Parathyroid adenoma (tissue), 2 donors: ENCODE measurements around the gene COX6B2.

Experiments
- H2AFZ ChIP-seq: fragments of 300-600 bp; sonication (generic); one replicate; pipeline ENCODE4 v1.7.0; 2017; ENCODE audit warnings: antibody characterized with exemption, mild to moderate bottlenecking
- H3K27ac ChIP-seq: fragments of 300-600 bp; sonication (generic); one replicate; pipeline ENCODE4 v1.7.0; 2017
- H3K27me3 ChIP-seq: fragments of 300-600 bp; sonication (generic); one replicate; pipeline ENCODE4 v1.7.0; 2017; ENCODE audit warnings: low read length; ENCODE audit not compliant: control insufficient read depth, insufficient read depth
- H3K36me3 ChIP-seq: fragments of 300-600 bp; sonication (generic); one replicate; pipeline ENCODE4 v1.7.0; 2017; ENCODE audit warnings: low read length; ENCODE audit not compliant: control insufficient read depth, insufficient read depth
- H3K4me1 ChIP-seq: fragments of 300-600 bp; sonication (generic); one replicate; pipeline ENCODE4 v1.7.0; 2017; ENCODE audit warnings: control low read depth
- H3K4me2 ChIP-seq: fragments of 300-600 bp; sonication (generic); one replicate; pipeline ENCODE4 v1.7.0; 2017; ENCODE audit warnings: low read length
- H3K4me3 ChIP-seq: fragments of 300-600 bp; sonication (generic); one replicate; pipeline ENCODE4 v1.7.0; 2017; ENCODE audit warnings: low read depth, low read length
- H3K79me2 ChIP-seq: fragments of 300-600 bp; sonication (generic); one replicate; pipeline ENCODE4 v1.7.0; 2017; ENCODE audit warnings: control low read depth
- H3K9ac ChIP-seq: fragments of 300-600 bp; sonication (generic); one replicate; pipeline ENCODE4 v1.7.0; 2017; ENCODE audit warnings: mild to moderate bottlenecking
- H3K9me3 ChIP-seq: fragments of 300-600 bp; sonication (generic); one replicate; pipeline ENCODE4 v1.7.0; 2017; ENCODE audit warnings: low read length; ENCODE audit not compliant: control insufficient read depth
- TF ChIP-seq, protein P1 (sequence below): fragments of 300-600 bp; sonication (generic); IDR thresholded peaks from one replicate; pipeline ENCODE4 v1.7.0; 2017; ENCODE audit warnings: antibody characterized with exemption, mild to moderate bottlenecking
- donor health status: primary hyperparathyroidism.

The COX6B2 gene

DNA sequence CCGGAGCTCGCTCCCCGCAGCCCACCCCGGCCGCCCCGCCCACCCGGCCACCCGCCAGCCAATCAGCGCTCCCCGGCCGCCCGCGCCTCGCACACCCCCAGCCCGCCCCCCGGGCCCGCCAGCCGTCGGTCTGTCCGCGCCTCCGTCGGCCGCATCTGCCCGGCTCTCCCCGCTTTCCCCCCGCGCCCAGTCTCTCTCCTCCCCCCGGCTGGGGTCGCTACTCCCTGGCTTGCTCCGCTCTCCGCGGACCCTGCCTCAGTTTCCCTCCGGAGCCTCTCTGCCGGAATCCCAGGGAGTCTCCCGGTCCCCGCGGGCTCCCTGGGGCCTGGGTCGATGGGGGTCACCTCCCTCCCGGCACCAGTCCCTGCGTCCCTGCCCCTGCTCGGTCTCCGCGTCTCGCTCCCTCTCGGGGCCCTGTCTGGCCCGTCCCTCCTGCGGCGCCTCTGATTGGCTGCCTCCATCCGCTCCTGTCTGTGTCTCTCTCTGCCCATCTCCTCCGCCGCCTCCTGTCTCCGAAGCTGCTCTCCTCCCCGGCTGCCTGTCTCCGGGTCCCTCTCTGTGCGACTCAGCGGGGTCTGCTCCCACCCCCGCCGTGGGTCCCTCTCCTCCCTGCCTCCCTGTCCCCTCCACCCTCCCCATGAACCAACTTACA, 15.3 kb upstream of the COX6B2 start:
- Histone ChIP-seq H3K4me3 (peak overlapping the region; percentile 11), H3K27ac (no peak overlapping the region), H3K36me3 (no peaks in the 10 kb centered on the region), H3K4me1 (no peaks in the 10 kb centered on the region), H3K27me3 (peaks cover 10% of the 10 kb centered on the region), H3K9me3 (no peaks in the 10 kb centered on the region), H3K79me2 (no peaks in the 10 kb centered on the region), H3K9ac (no peak overlapping the region), H3K4me2 (peak overlapping the region; percentile 47), H2AFZ (no peak overlapping the region)
- TF ChIP-seq, protein P1, sequence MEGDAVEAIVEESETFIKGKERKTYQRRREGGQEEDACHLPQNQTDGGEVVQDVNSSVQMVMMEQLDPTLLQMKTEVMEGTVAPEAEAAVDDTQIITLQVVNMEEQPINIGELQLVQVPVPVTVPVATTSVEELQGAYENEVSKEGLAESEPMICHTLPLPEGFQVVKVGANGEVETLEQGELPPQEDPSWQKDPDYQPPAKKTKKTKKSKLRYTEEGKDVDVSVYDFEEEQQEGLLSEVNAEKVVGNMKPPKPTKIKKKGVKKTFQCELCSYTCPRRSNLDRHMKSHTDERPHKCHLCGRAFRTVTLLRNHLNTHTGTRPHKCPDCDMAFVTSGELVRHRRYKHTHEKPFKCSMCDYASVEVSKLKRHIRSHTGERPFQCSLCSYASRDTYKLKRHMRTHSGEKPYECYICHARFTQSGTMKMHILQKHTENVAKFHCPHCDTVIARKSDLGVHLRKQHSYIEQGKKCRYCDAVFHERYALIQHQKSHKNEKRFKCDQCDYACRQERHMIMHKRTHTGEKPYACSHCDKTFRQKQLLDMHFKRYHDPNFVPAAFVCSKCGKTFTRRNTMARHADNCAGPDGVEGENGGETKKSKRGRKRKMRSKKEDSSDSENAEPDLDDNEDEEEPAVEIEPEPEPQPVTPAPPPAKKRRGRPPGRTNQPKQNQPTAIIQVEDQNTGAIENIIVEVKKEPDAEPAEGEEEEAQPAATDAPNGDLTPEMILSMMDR = no peak

DNA sequence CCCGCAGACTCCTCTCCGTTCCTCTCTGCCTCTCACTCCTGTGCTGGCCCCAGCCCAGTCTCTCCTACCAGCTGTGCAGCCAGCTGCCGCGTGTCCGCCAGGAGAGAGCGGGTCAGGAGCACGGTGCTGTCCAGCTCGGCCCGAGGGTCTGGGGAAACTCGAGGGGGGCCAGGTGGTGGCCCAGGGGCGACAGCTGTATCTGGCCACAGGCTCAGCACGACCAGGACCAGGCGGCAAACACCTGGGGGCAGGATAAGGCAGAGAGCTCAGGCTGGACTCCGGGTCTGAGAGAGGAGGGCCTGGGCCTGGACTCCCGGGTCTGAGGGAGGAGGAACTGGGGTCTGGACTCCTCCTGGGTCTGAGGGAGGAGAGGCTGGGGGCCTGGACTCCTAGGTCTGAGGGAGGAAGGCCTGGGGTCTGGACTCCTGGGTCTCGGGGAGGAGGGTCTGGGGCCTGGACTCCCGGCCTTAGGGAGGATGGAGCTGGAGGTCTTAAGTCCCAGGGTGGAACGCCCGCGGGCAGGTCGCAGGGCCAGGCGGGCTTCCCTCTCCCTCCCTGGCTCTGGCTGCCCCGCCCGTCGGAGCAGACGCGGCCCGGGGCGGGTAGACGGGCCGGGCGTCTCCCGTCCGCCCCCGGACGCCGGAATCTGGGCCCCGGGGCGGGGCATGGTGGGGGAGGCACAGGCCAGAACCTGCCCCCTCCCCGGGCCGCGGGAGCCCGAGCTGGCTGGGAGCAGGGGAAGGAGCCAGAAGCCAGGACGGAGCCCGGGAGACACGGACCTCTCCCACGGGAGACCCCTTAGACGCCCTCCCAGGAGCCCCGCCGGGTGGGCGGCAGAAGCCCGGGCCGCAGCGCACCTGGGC, 14.4 kb upstream of the COX6B2 start:
- Histone ChIP-seq H3K4me3 (no peak overlapping the region), H3K9me3 (no peaks in the 10 kb centered on the region), H3K9ac (no peak overlapping the region), H3K27me3 (peaks cover 10% of the 10 kb centered on the region), H3K4me1 (no peaks in the 10 kb centered on the region), H2AFZ (peak overlapping the region; percentile 50), H3K4me2 (no peak overlapping the region), H3K79me2 (no peaks in the 10 kb centered on the region), H3K36me3 (no peaks in the 10 kb centered on the region), H3K27ac (no peak overlapping the region)
- TF ChIP-seq, protein P1 = no peak

DNA sequence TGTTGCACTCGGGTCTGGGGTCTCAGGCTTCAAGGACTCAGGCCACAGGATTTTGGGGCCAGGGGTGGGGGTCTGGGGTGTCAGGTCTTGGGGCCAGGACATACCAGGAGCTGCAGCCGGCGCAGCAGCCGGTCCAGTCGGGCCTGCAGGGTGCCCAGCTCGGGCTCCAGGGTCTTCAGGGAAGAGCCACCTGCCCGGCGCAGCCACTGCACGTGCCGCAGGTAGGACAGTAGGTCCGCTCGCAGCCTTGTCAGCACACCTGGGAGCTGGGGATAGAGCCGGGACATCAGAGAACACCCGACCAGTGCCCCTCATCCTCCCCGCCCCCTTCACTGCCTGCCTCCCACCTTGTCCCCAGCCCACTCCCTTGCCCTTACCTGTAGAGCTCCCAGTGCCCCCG, 13.6 kb upstream of the COX6B2 start:
- Histone ChIP-seq H3K4me2 (no peak overlapping the region), H3K27me3 (peaks cover 10% of the 10 kb centered on the region), H3K79me2 (no peaks in the 10 kb centered on the region), H3K4me1 (no peaks in the 10 kb centered on the region), H3K4me3 (no peak overlapping the region), H3K27ac (no peak overlapping the region), H3K9ac (no peak overlapping the region), H3K9me3 (no peaks in the 10 kb centered on the region), H3K36me3 (no peaks in the 10 kb centered on the region), H2AFZ (no peak overlapping the region)
- TF ChIP-seq, protein P1 = no peak

DNA sequence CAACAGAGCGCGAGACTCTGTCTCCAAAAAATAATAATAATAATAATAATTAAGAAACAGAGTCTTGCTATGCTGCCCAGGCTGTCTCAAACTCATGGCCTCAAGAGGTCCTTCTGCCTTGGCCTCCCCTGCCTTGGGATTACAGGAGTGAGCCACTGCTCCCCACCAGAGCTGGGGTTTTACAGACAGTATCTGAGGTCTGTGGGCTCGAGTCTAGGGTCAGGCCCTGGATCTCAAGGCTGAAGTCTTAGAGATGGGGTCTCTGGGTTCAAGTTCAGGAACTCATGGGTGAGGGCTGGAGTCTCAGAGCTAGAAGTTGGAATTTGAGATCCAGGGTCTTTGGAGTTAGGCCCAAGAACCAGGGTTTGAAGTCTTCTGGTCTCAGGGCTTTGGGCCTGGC, 12.3 kb upstream of the COX6B2 start:
- Histone ChIP-seq H3K79me2 (no peaks in the 10 kb centered on the region), H3K27me3 (peaks cover 10% of the 10 kb centered on the region), H3K36me3 (no peaks in the 10 kb centered on the region), H3K27ac (no peak overlapping the region), H2AFZ (no peak overlapping the region), H3K9ac (no peak overlapping the region), H3K4me1 (no peaks in the 10 kb centered on the region), H3K4me3 (no peak overlapping the region), H3K9me3 (no peaks in the 10 kb centered on the region), H3K4me2 (no peak overlapping the region)
- TF ChIP-seq, protein P1 = no peak
